BE2C (cell line): ENCODE data around the gene IGSF5.

Experiments used
- DNase-seq: peaks from one replicate; pipeline ENCODE4 v3.0.0-alpha.2; 2020
- H3K27me3 ChIP-seq: fragments of 250-450 bp; sonication (Bioruptor Pico); 2 replicates; pipeline ENCODE4 v1.5.1; 2020; ENCODE audit warnings: mild to moderate bottlenecking
- H3K36me3 ChIP-seq: fragments of 250-450 bp; sonication (Bioruptor Pico); 2 replicates; pipeline ENCODE4 v1.5.1; 2020; ENCODE audit warnings: mild to moderate bottlenecking
- H3K4me1 ChIP-seq: fragments of 250-450 bp; sonication (Bioruptor Pico); 2 replicates; pipeline ENCODE4 v1.5.1; 2020
- H3K4me3 ChIP-seq: 2 replicates; pipeline ENCODE4 v1.5.1; 2011; ENCODE audit warnings: low read depth, low read length
- H3K9me3 ChIP-seq: fragments of 250-450 bp; sonication (Bioruptor Pico); 2 replicates; pipeline ENCODE4 v1.5.1; 2020
- TF ChIP-seq, protein P1 (sequence below): IDR thresholded peaks from 2 replicates; pipeline ENCODE4 v1.5.1; 2012; ENCODE audit warnings: mild to moderate bottlenecking, low read depth, low read length

The IGSF5 gene

DNA sequence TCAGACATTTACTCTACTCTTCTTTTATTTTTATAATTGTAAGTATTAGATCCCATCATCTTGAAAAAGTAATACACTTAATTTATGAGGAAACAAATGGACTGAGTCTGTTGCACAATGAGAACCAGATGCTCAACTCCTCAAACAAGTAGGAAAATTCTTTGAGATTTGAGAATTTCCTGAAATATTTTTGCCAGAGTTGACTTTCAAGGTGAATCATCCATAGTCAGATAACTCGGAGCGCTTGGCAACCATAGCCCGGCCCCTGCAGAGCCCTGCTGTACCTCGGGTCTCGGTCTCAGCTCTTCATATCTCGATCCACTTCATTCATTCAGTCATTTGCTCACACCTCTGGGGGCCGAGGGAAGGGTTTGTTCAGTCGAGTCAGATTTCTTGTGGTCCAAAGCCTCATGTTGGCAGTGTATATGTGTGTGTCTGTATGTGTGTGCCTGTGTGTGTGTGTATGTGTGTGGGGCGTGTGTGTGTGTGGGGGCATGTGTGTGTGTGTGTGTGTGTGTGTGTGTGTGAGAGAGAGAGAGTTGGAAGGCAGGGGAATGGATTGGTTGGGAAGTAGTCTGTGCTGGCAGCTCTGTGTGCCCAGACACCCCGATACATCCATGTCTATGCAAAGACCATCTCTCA, 104.2 kb downstream of the IGSF5 start:
- TF ChIP-seq, protein P1, sequence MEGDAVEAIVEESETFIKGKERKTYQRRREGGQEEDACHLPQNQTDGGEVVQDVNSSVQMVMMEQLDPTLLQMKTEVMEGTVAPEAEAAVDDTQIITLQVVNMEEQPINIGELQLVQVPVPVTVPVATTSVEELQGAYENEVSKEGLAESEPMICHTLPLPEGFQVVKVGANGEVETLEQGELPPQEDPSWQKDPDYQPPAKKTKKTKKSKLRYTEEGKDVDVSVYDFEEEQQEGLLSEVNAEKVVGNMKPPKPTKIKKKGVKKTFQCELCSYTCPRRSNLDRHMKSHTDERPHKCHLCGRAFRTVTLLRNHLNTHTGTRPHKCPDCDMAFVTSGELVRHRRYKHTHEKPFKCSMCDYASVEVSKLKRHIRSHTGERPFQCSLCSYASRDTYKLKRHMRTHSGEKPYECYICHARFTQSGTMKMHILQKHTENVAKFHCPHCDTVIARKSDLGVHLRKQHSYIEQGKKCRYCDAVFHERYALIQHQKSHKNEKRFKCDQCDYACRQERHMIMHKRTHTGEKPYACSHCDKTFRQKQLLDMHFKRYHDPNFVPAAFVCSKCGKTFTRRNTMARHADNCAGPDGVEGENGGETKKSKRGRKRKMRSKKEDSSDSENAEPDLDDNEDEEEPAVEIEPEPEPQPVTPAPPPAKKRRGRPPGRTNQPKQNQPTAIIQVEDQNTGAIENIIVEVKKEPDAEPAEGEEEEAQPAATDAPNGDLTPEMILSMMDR = no peak
- H3K36me3 ChIP-seq = no peaks in the 10 kb centered on the region
- no peaks in the 10 kb centered on the region for H3K4me1 ChIP-seq
- no peak for DNase-seq
- no peaks in the 10 kb centered on the region for H3K9me3 ChIP-seq
- H3K4me3 ChIP-seq = no peak overlapping the region
- no peaks in the 10 kb centered on the region for H3K27me3 ChIP-seq

DNA sequence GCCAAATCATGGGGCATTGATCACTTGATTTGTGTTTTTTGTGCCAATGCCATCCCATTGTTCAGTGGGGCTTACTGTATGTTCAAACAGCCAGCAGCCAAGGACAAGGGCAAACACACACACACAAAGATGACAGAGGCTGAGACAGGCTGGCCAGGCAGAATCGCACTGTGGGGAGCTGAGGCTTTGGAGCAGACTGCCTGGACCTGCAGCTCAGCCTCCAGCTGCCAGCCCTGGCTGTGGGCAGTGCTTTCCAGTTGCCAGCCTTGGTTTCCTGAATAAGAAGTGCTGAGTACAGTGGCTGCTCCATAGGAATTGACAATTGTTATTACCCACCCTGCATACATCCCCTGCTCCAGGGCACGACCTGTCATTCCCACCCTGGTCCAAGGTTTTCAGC, 105.3 kb downstream of the IGSF5 start:
- H3K36me3 ChIP-seq = no peaks in the 10 kb centered on the region
- H3K9me3 ChIP-seq = no peaks in the 10 kb centered on the region
- no peak for DNase-seq
- no peaks in the 10 kb centered on the region for H3K4me1 ChIP-seq
- TF ChIP-seq, protein P1 = no peak
- H3K27me3 ChIP-seq = no peaks in the 10 kb centered on the region
- no peak overlapping the region for H3K4me3 ChIP-seq

DNA sequence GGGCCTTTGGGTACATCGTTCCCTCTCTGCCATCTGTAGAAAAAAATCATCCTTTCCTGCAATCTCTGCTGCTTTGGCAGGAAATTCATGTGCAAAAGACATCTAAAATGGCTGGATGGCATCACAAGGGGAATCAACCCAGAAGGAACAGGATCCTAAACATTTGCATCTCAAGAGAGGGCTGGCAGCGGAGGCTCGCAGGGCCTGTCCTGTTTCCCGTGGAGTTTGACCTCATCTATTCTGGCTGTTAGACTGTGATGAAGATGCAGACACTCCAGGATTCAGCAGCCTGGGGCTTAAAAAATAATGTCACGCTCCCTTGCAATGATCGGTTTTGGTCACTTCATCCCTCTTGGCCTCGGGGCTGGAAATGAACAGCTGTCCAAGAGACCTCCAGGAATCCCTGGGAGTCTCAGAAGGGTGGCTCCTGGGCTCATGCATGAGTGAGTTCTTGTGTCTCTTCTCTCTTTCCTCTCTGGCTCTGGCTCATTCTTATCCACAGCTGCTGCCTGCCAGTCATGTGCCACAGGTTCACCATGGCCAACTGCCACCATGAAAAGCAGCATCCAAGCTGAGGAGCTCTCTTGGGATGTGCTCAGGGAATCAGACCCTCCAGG, 106.1 kb downstream of the IGSF5 start:
- Histone ChIP-seq H3K4me1 (no peaks in the 10 kb centered on the region), H3K27me3 (no peaks in the 10 kb centered on the region), H3K36me3 (no peaks in the 10 kb centered on the region), H3K9me3 (no peaks in the 10 kb centered on the region), H3K4me3 (no peak overlapping the region)
- TF ChIP-seq, protein P1 = no peak
- DNase-seq = no peak
